Mucosa of descending colon (tissue), 3 donors: Measurements from ENCODE around the gene NBAS. TPM values are rescaled to one million over a fixed set of nuclear protein-coding genes. Genes with fewer than 3 reads are reported as not detected.

Experiments
- ATAC-seq: fragments of 200-7000 bp; cut with Tn5 transposase; one replicate; pipeline ENCODE4 v1.9.1; 2020; ENCODE audit warnings: mild to moderate bottlenecking, moderate library complexity
- DNase-seq, 3 donors: peaks; one replicate each; pipeline ENCODE4 v3.0.0-alpha.2; 2020
- H3K36me3 ChIP-seq: fragments of 200-600 bp; one replicate; pipeline ENCODE4 v1.8.0; 2021; ENCODE audit warnings: low read depth, mild to moderate bottlenecking
- H3K4me1 ChIP-seq: fragments of 200-600 bp; one replicate; pipeline ENCODE4 v1.8.0; 2021; ENCODE audit warnings: low read depth, mild to moderate bottlenecking
- H3K4me3 ChIP-seq: fragments of 200-600 bp; one replicate; pipeline ENCODE4 v1.8.0; 2021; ENCODE audit warnings: mild to moderate bottlenecking
- H3K9me3 ChIP-seq: fragments of 200-600 bp; one replicate; pipeline ENCODE4 v1.8.0; 2021; ENCODE audit warnings: mild to moderate bottlenecking
- intact Hi-C, 2 donors: fragments of 100-400 bp; cut with DNase I in 1 of 2; cut with micrococcal nuclease in 1 of 2; formaldehyde crosslinking; loops; one replicate each; pipeline versions ENCODE4 v1.11.0 to v1.11.1; 2022; cut with DNase I, micrococcal nuclease
- total RNA-seq, 3 donors: library from RNA; stranded (reverse); fragmentation: NEBNext Ultra II Directional in 2 of 3; extraction: Animal tissue kit (Norgen Biotek cat#: 25700) in 2 of 3; gene quantifications; one replicate each; pipeline versions ENCODE4 v1.2.1 to v1.2.4, GENCODE V29; 2021 to 2023
- TF ChIP-seq, protein P1 (sequence below): fragments of 200-600 bp; IDR thresholded peaks from one replicate; pipeline ENCODE4 v1.8.0; 2022; ENCODE audit warnings: antibody characterized with exemption, mild to moderate bottlenecking
- donor health status: DM: no; HTN: no; CAD: no; lungs with moderate emphysema.
- donor health status: DM: no; HTN: no; CAD: no.
- donor health status: DM: no; HTN: yes; CAD: no.

The NBAS gene
- total RNA-seq, 3 donors from 2014 or later = 25.8 to 50.2 (median 32.8) TPM

DNA sequence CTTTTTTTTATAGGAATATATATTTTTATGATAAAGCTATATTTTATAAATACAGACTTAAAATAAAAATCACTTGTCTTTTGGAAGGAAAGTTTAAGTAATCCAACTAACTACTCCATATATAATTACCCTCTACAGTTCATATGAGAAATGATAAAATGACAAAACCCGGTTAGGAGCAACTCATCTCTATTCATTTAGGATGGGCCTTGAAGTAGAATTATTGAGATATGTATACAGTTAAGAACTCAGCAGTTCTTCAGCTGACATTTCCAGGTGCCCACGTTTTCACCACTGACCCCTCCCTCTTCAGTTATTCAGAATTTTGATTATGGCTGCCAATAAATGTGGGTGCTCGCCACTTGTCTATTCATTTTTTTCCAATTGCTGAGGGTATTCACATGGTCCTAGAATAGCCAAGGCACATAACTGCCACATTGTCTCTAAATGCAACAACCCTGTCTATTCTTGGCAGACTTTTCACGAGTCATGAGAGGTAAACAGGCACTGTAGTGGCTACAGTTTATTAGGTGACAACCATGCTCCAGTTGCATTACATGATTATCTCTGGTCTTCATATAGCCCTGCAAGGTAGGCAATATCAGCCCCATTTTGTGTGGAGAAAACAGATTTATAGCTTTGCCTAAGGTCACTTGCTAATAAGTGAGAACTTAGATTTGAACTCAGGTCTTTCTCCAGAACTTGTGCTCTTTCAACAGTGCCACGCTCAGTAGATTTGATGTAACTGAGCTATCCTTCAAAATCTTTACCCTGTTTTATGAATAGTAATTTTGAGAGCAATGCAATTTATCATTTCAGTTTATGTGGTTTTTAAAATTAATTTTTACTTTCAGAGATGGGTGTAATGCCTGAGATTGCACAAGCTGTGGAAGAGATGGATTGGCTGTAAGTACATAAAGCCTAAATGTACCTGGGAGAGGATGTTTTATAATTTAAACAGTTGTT, 33.4 kb upstream of the NBAS start:
- no peak overlapping the region for H3K4me3 ChIP-seq
- no peak for DNase-seq
- TF ChIP-seq, protein P1, sequence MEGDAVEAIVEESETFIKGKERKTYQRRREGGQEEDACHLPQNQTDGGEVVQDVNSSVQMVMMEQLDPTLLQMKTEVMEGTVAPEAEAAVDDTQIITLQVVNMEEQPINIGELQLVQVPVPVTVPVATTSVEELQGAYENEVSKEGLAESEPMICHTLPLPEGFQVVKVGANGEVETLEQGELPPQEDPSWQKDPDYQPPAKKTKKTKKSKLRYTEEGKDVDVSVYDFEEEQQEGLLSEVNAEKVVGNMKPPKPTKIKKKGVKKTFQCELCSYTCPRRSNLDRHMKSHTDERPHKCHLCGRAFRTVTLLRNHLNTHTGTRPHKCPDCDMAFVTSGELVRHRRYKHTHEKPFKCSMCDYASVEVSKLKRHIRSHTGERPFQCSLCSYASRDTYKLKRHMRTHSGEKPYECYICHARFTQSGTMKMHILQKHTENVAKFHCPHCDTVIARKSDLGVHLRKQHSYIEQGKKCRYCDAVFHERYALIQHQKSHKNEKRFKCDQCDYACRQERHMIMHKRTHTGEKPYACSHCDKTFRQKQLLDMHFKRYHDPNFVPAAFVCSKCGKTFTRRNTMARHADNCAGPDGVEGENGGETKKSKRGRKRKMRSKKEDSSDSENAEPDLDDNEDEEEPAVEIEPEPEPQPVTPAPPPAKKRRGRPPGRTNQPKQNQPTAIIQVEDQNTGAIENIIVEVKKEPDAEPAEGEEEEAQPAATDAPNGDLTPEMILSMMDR = no peak
- no peaks in the 10 kb centered on the region for H3K9me3 ChIP-seq
- peaks cover 2% of the 10 kb centered on the region for H3K36me3 ChIP-seq
- peaks cover 15% of the 10 kb centered on the region for H3K4me1 ChIP-seq
- no peak for ATAC-seq
- intact Hi-C loops = no loop called here

DNA sequence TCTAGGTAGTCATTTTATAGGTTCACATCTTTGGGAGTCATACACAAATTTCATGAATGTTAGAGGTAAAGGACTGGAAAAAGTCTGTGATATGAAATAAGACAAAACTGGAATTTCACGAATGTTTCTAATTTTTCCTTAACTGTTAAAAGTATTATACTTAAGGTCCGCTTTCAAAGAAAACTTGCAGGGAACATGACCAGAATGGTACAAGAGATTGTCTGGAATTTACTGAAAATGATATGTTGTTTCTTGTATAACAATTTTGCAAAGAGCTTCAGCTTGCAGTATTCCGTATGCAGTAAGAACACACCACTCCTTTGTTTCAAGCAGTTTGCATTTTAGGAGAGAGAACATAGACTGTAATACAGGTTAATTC, 32.2 kb upstream of the NBAS start:
- Histone ChIP-seq H3K9me3 (no peaks in the 10 kb centered on the region), H3K36me3 (no peaks in the 10 kb centered on the region), H3K4me3 (no peak overlapping the region), H3K4me1 (peaks cover 15% of the 10 kb centered on the region)
- intact Hi-C loops = no loop called here
- ATAC-seq (no peak), DNase-seq (no peak)
- TF ChIP-seq, protein P1 = no peak

DNA sequence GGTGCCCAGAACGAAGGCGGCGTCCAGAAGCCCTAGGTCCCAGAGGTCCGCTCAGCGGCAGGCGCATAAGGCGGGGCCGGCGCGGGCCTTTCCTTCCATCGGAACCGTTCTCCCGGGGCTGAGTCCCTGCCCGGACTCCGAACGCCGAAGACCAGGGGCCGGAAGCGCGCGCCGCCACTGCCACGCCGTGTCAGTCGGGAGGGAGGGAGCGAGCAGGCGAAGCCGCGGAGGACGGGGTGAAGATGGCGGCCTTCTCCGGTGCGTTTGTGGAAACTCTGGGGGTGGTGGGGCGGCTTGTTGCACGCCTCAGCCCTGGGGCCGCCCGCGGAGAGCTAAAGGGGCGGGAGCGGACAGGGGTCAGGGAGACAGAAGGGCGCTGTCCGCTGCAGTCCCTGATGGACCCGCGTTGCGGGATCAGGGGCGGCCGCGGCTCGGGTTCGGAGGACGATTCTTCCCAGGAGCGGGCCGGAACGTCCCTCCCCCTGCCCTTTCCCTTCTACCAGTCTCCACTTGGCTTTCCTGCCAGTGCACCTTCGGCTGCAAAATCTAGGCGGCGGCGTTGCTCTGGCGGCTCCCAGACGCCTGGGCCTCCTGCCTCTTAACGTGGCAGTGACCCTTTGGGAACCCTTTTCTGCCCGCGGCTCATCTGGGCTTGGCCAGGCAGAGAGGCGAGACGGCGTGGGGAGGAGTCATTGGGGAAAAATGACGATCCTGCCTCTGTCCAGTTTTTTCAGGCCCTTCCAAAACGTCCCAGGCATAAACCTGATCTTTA, 30.7 kb upstream of the NBAS start, which contains the start of gene DDX1:
Gene DDX1, plus strand, starts transcription at position 177 of the 772 bp plus-strand sequence. Its CDS starts 66 bp downstream, at position 243.
- ATAC-seq = peak; percentile 99
- peak within 1 kb of the TSS; percentile 79 for H3K4me3 ChIP-seq
- no peaks in the 10 kb centered on the region for H3K9me3 ChIP-seq
- no peaks in the 10 kb centered on the region for H3K36me3 ChIP-seq
- TF ChIP-seq, protein P1 = no peak
- peak; percentile 82 to 92 (median 91) for DNase-seq
- intact Hi-C loops = no loop called here
- H3K4me1 ChIP-seq = peaks cover 15% of the 10 kb centered on the region

- intact Hi-C loops = no loop called here
- ATAC-seq (no peak), DNase-seq (no peak)
- TF ChIP-seq, protein P1 = no peak
- Histone ChIP-seq H3K9me3 (no peaks in the 10 kb centered on the region), H3K4me3 (peak overlapping the region; percentile 79), H3K36me3 (no peaks in the 10 kb centered on the region), H3K4me1 (peaks cover 15% of the 10 kb centered on the region)
Measured at GRCh38 chr2:15591373-15591691, 30.2 kb upstream of the NBAS start.

- Histone ChIP-seq H3K36me3 (no peaks in the 10 kb centered on the region), H3K9me3 (no peaks in the 10 kb centered on the region), H3K4me1 (peaks cover 12% of the 10 kb centered on the region), H3K4me3 (no peak overlapping the region)
- intact Hi-C loops = no loop called here
- ATAC-seq (no peak), DNase-seq (peak in 2 of 3 donors; percentile 46 to 75)
- TF ChIP-seq, protein P1 = peak; percentile 22
Measured at GRCh38 chr2:15588329-15588919, 27.3 kb upstream of the NBAS start.
